ENCODE data around the gene ZNF385C. TPM values are rescaled to one million over a fixed set of nuclear protein-coding genes. Genes with fewer than 3 reads are reported as not detected.
A peak's percentile ranks its signal among the peaks of the same experiment; 100 is the strongest.

The ZNF385C gene
- total and polyA plus RNA-seq, 2 of the 13 experiments (the other 11 are each of a cell fraction or from before 2014, with no cell fraction given), result 2.3 to 6.1 TPM

DNA sequence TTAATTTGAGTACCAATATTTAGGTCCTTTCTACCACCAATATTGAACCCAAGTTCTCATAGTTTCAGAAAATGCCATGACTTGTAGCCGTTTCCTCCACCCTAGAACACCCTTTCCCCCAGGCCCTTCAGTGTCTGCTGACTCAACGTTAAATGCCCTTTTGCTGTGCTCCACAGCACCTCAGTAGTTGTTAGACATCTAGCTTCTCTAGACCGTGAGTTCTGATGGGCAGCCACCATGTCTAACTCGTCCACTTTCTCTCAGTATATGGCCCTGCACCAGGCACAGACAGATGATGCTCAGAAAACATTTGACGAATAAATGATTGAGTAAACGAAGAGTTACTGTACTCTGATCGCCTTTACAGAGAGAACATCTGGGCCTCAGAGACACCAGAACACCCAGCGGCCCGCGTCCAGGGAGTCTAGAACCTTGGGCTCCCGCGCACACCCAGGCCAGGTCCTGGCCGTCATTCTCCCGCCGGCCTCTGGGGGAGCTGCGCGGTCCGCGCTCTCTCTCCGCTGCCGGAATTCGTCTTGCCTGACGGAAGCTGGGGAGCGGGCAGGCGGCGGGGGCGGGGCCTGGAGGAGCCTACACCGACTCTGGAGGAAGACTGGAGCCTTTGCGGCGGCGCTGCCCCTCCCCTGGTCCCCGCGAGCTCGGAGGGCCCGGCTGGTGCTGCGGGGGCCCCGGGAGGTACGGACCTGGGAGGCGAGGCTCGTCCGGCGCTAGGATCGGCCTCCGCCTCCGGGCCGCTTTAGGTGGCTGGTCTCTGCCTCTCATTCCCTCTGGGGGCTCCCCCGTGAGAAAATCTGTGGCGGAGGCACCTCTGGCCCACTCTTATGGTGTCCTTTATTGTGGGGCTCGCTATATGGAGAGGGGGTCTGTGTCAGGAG is 78.5 kb downstream of the ZNF385C start, which contains the start of gene NKIRAS2 (continued):
- TF ChIP-seq ZNF431 (CRISPR knock-in tag; IDR thresholded peaks at IDR 0.05; ENCODE audit: borderline replicate concordance, low read depth), result no peak
- peak; percentile 31 for TF ChIP-seq IKZF4 (CRISPR knock-in tag; IDR thresholded peaks at IDR 0.05; ENCODE audit: borderline replicate concordance, low read depth, not compliant biosample characterization)
- TF ChIP-seq, protein P1, sequence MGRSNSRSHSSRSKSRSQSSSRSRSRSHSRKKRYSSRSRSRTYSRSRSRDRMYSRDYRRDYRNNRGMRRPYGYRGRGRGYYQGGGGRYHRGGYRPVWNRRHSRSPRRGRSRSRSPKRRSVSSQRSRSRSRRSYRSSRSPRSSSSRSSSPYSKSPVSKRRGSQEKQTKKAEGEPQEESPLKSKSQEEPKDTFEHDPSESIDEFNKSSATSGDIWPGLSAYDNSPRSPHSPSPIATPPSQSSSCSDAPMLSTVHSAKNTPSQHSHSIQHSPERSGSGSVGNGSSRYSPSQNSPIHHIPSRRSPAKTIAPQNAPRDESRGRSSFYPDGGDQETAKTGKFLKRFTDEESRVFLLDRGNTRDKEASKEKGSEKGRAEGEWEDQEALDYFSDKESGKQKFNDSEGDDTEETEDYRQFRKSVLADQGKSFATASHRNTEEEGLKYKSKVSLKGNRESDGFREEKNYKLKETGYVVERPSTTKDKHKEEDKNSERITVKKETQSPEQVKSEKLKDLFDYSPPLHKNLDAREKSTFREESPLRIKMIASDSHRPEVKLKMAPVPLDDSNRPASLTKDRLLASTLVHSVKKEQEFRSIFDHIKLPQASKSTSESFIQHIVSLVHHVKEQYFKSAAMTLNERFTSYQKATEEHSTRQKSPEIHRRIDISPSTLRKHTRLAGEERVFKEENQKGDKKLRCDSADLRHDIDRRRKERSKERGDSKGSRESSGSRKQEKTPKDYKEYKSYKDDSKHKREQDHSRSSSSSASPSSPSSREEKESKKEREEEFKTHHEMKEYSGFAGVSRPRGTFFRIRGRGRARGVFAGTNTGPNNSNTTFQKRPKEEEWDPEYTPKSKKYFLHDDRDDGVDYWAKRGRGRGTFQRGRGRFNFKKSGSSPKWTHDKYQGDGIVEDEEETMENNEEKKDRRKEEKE (IDR thresholded peaks at IDR 0.05), result no peak
- TF ChIP-seq MYC (CRISPR knock-in tag; IDR thresholded peaks at IDR 0.05; ENCODE audit: borderline replicate concordance), result peak; percentile 90; the same call in 1 of the 2 replicates
- no peak for TF ChIP-seq GFI1 (CRISPR knock-in tag; IDR thresholded peaks at IDR 0.05; ENCODE audit: borderline replicate concordance)
- TF ChIP-seq RXRA (CRISPR knock-in tag; IDR thresholded peaks at IDR 0.05), result peak; percentile 83
- TF ChIP-seq PAX8 (CRISPR knock-in tag; IDR thresholded peaks at IDR 0.05; ENCODE audit: borderline replicate concordance), result 0 out of 2 replicates have a peak, but pooled peaks have one; percentile 72
- TF ChIP-seq, protein P2, sequence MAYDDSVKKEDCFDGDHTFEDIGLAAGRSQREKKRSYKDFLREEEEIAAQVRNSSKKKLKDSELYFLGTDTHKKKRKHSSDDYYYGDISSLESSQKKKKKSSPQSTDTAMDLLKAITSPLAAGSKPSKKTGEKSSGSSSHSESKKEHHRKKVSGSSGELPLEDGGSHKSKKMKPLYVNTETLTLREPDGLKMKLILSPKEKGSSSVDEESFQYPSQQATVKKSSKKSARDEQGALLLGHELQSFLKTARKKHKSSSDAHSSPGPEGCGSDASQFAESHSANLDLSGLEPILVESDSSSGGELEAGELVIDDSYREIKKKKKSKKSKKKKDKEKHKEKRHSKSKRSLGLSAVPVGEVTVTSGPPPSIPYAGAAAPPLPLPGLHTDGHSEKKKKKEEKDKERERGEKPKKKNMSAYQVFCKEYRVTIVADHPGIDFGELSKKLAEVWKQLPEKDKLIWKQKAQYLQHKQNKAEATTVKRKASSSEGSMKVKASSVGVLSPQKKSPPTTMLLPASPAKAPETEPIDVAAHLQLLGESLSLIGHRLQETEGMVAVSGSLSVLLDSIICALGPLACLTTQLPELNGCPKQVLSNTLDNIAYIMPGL (CRISPR knock-in tag; IDR thresholded peaks at IDR 0.05; ENCODE audit: borderline replicate concordance in 1 of 2, low read depth in 1 of 2), result peak; percentile 98 to 99
- TF ChIP-seq, protein P3, sequence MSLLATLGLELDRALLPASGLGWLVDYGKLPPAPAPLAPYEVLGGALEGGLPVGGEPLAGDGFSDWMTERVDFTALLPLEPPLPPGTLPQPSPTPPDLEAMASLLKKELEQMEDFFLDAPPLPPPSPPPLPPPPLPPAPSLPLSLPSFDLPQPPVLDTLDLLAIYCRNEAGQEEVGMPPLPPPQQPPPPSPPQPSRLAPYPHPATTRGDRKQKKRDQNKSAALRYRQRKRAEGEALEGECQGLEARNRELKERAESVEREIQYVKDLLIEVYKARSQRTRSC (CRISPR knock-in tag; IDR thresholded peaks at IDR 0.05; ENCODE audit: low read depth), result no peak
- TF ChIP-seq ZNF468 (CRISPR knock-in tag; IDR thresholded peaks at IDR 0.05), result no peak
- peak; percentile 3; the same call in 1 of the 2 replicates for TF ChIP-seq SMC3 (IDR thresholded peaks at IDR 0.05; ENCODE audit: low read length)
- TF ChIP-seq, protein P4, sequence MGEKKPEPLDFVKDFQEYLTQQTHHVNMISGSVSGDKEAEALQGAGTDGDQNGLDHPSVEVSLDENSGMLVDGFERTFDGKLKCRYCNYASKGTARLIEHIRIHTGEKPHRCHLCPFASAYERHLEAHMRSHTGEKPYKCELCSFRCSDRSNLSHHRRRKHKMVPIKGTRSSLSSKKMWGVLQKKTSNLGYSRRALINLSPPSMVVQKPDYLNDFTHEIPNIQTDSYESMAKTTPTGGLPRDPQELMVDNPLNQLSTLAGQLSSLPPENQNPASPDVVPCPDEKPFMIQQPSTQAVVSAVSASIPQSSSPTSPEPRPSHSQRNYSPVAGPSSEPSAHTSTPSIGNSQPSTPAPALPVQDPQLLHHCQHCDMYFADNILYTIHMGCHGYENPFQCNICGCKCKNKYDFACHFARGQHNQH (CRISPR knock-in tag; IDR thresholded peaks at IDR 0.05), result peak; percentile 95; the same call in 1 of the 2 replicates
- TF ChIP-seq RFX5 (IDR thresholded peaks at IDR 0.05; ENCODE audit: low read depth, low read length), result no peak
- TF ChIP-seq MED8 (CRISPR knock-in tag; IDR thresholded peaks at IDR 0.05; ENCODE audit: insufficient replicate concordance), result no peak
- no peak for TF ChIP-seq ZNF124 (CRISPR knock-in tag; IDR thresholded peaks at IDR 0.05)
- 0 out of 2 replicates have a peak, but pooled peaks have one; percentile 18 for TF ChIP-seq CEBPG (CRISPR knock-in tag; IDR thresholded peaks at IDR 0.05)
- peak; percentile 54; the same call in 1 of the 2 replicates for TF ChIP-seq KLF12 (CRISPR knock-in tag; IDR thresholded peaks at IDR 0.05; ENCODE audit: borderline replicate concordance)
- peak; percentile 83 for TF ChIP-seq KDM3A (CRISPR knock-in tag; IDR thresholded peaks at IDR 0.05; ENCODE audit: low read depth)
- no peak for TF ChIP-seq BRF2 (CRISPR knock-in tag; IDR thresholded peaks at IDR 0.05)
- TF ChIP-seq SALL1 (CRISPR knock-in tag; IDR thresholded peaks at IDR 0.05), result peak; percentile 93
- no peak for TF ChIP-seq SATB2 (CRISPR knock-in tag; IDR thresholded peaks at IDR 0.05)
